GM12878 (cell line): ENCODE data around the gene HBZ. TPM values are rescaled to one million over a fixed set of nuclear protein-coding genes. Genes with fewer than 3 reads are reported as not detected.

Experiments used
- ATAC-seq: fragments of 200-7000 bp; cut with Tn5 transposase; 3 replicates; pipeline ENCODE4 v1.9.1; 2020; ENCODE audit warnings: mild to moderate bottlenecking, moderate library complexity
- BruUV-seq: library from RNA; stranded (reverse); fragments of 400-500 nt; replicated peaks from 2 replicates; lab custom pipeline; 2021; lab: Mats Ljungman, UMichigan
- CTCF ChIA-PET: fragments of 300-600 bp; sonication (Branson Sonifier 250); formaldehyde crosslinking; extraction: SDS; loops from one replicate; lab custom pipeline; 2021; ENCODE audit warnings: inconsistent platforms; lab: Yijun Ruan, JAX
- POLR2A ChIA-PET: fragments of 350-600 bp; formaldehyde crosslinking; extraction: SDS; loops from one replicate; lab custom pipeline; 2021; ENCODE audit warnings: inconsistent platforms; lab: Charles Lee
- RAD21 ChIA-PET: fragments of 300-600 bp; sonication (Branson Sonifier 250); formaldehyde crosslinking; loops from one replicate; lab custom pipeline; 2023; ENCODE audit warnings: antibody characterized with exemption; ENCODE audit not compliant: unreplicated experiment; lab: Charles Lee
- SMC1A ChIA-PET: fragments of 300-600 bp; sonication (Branson Sonifier 250); formaldehyde crosslinking; loops from one replicate; lab custom pipeline; 2023; ENCODE audit not compliant: unreplicated experiment, uncharacterized antibody; lab: Charles Lee
- DNase-seq: peaks from one replicate; pipeline ENCODE4 v3.0.0-alpha.2; 2011; ENCODE audit warnings: low read depth, low spot score
- FAIRE-seq: peaks from 3 replicates; lab custom pipeline; 2011; peaks lifted over from hg19 to GRCh38; lab: Jason Lieb, UNC
- H2AFZ ChIP-seq: 2 replicates; pipeline ENCODE4 v1.6.0; 2011; ENCODE audit warnings: low read depth, low read length, control low read depth; ENCODE audit not compliant: control insufficient read depth
- H3K27ac ChIP-seq: 2 replicates; pipeline ENCODE4 v1.5.1; 2011; ENCODE audit warnings: control low read depth; ENCODE audit not compliant: control insufficient read depth, insufficient read depth
- H3K27me3 ChIP-seq, 2 experiments: replicated peaks in 1 of 2; 2 replicates each; pipeline versions ENCODE4 v1.6.0 to v1.6.1; 2011; ENCODE audit warnings: low read length in 1 of 2; ENCODE audit not compliant: control insufficient read depth in 2 of 2, insufficient read depth in 2 of 2
- H3K36me3 ChIP-seq, 2 experiments: 2 replicates each; pipeline ENCODE4 v1.5.1; 2011; ENCODE audit warnings: low read length in 1 of 2; ENCODE audit not compliant: control insufficient read depth in 2 of 2, insufficient read depth in 2 of 2
- H3K4me1 ChIP-seq: 2 replicates; pipeline ENCODE4 v1.6.1; 2011; ENCODE audit warnings: mild to moderate bottlenecking, low read length, moderate library complexity, mixed read lengths; ENCODE audit not compliant: control insufficient read depth, insufficient read depth
- H3K4me2 ChIP-seq: 2 replicates; pipeline ENCODE4 v1.6.0; 2011; ENCODE audit warnings: control low read depth; ENCODE audit not compliant: control insufficient read depth, insufficient read depth
- H3K4me3 ChIP-seq: fragments of 200-600 bp; sonication (generic); 2 replicates; pipeline ENCODE4 v1.5.1; 2016
- H3K79me2 ChIP-seq: 2 replicates; pipeline ENCODE4 v1.6.0; 2011; ENCODE audit warnings: low read length; ENCODE audit not compliant: control insufficient read depth, insufficient read depth
- H3K9ac ChIP-seq: 2 replicates; pipeline ENCODE4 v1.8.0; 2011; ENCODE audit warnings: low read length, control low read depth, mixed read lengths; ENCODE audit not compliant: control insufficient read depth, insufficient read depth
- H3K9me3 ChIP-seq: replicated peaks from 3 replicates; pipeline ENCODE4 v1.5.1; 2011; ENCODE audit warnings: mild to moderate bottlenecking, low read length; ENCODE audit not compliant: control insufficient read depth, insufficient read depth
- H4K20me1 ChIP-seq: 2 replicates; pipeline ENCODE4 v1.6.0; 2011; ENCODE audit not compliant: control insufficient read depth, insufficient read depth
- ATF2 ChIP-seq: IDR thresholded peaks from 2 replicates; pipeline ENCODE4 v1.6.1; 2012; ENCODE audit warnings: low read length, inconsistent platforms
- ATF7 ChIP-seq: fragments of 450-650 bp; IDR thresholded peaks from 2 replicates; pipeline ENCODE4 v1.6.1; 2016; ENCODE audit warnings: low read depth, mild to moderate bottlenecking
- CBX5 ChIP-seq: sonication (generic); IDR thresholded peaks from 2 replicates; pipeline ENCODE4 v1.6.1; 2016; ENCODE audit warnings: low read depth, moderate library complexity, mild to moderate bottlenecking, inconsistent platforms
- CHD2 ChIP-seq: IDR thresholded peaks from 2 replicates; pipeline ENCODE4 v1.6.1; 2011; ENCODE audit warnings: low read depth, low read length, improper control_type of control experiment, borderline replicate concordance
- ELK1 ChIP-seq: IDR thresholded peaks from 2 replicates; pipeline ENCODE4 v1.6.1; 2012; ENCODE audit warnings: low read depth, low read length, improper control_type of control experiment
- GATAD2B ChIP-seq: fragments of 450-650 bp; conservative IDR thresholded peaks from 2 replicates; pipeline ENCODE4 v1.6.1; 2017; ENCODE audit warnings: low read depth, mild to moderate bottlenecking, moderate library complexity
- KAT2A ChIP-seq: conservative IDR thresholded peaks from 2 replicates; pipeline ENCODE4 v1.6.1; 2011; ENCODE audit warnings: low read depth, low read length; ENCODE audit not compliant: control insufficient read depth
- LARP7 ChIP-seq: fragments of 450-650 bp; IDR thresholded peaks from 2 replicates; pipeline ENCODE4 v1.6.1; 2017; ENCODE audit warnings: mild to moderate bottlenecking
- RCOR1 ChIP-seq: conservative IDR thresholded peaks from 2 replicates; pipeline ENCODE4 v1.6.1; 2012; ENCODE audit warnings: low read depth, low read length, improper control_type of control experiment
- SMAD5 ChIP-seq: IDR thresholded peaks from 2 replicates; pipeline ENCODE4 v1.6.1; 2016; ENCODE audit warnings: antibody characterized with exemption, low read depth
- SMARCA5 ChIP-seq: fragments of 450-650 bp; IDR thresholded peaks from 2 replicates; pipeline ENCODE4 v1.6.1; 2017; ENCODE audit warnings: mild to moderate bottlenecking
- SUZ12 ChIP-seq: fragments of 200-600 bp; sonication (generic); IDR thresholded peaks from one replicate; pipeline ENCODE4 v1.6.1; 2018; ENCODE audit warnings: antibody characterized with exemption, mild to moderate bottlenecking; ENCODE audit not compliant: unreplicated experiment
- TCF12 ChIP-seq: IDR thresholded peaks from 2 replicates; pipeline ENCODE4 v1.6.1; 2011; ENCODE audit warnings: low read depth, mild to moderate bottlenecking, low read length
- ZNF217 ChIP-seq: fragments of 450-650 bp; IDR thresholded peaks from 2 replicates; pipeline ENCODE4 v1.6.1; 2017; ENCODE audit warnings: antibody characterized with exemption, mild to moderate bottlenecking
- ZSCAN29 ChIP-seq: fragments of 450-650 bp; IDR thresholded peaks from 2 replicates; pipeline ENCODE4 v1.6.1; 2017; ENCODE audit warnings: mild to moderate bottlenecking, moderate library complexity
- ZZZ3 ChIP-seq: IDR thresholded peaks from 2 replicates; pipeline ENCODE4 v1.6.1; 2011; ENCODE audit warnings: low read depth; ENCODE audit not compliant: control insufficient read depth, insufficient read length
- WGBS: methylation state at CpG from one replicate; pipeline ENCODE4 v1.1.6; 2016; ENCODE audit warnings: low lambda C conversion rate; ENCODE audit not compliant: insufficient replicate concordance, insufficient coverage; ENCODE audit errors: missing lambda C conversion rate; 5-methylcytosine and 5-hydroxymethylcytosine counted together
- in situ Hi-C: fragments of 300-500 bp; cut with MboI; formaldehyde crosslinking; loops from 9 replicates; pipeline ENCODE4 v1.14.3; 2018; ENCODE audit warnings: mixed read lengths
- intact Hi-C: fragments of 100-400 bp; cut with micrococcal nuclease; formaldehyde crosslinking; loops from one replicate; pipeline ENCODE4 v1.14.2; 2022; ENCODE audit not compliant: unreplicated experiment
- polyA plus RNA-seq, 11 experiments: library from polyadenylated mRNA; depleted of rRNA in 4 of 11; unstranded in 6 of 11; stranded (reverse) in 5 of 11; fragments of >200 nt; fragmentation: Nextera tagmentation in 4 of 11; fragmentation: Illumina TruSeq in 1 of 11; extraction: Ambion mirVana in 4 of 11; extraction: Trizol in 1 of 11; gene quantifications; 1 replicate in 1 of 11; 2 replicates in 10 of 11; pipeline versions ENCODE4 v1.2.1 to v1.2.3, GENCODE V29; 2011 to 2016; ENCODE audit warnings: inconsistent platforms in 2 of 11, missing spikeins in 2 of 11, low read depth in 1 of 11
- total RNA-seq, 4 experiments: library from RNA; depleted of rRNA in 3 of 4; stranded (reverse); fragments of >200 nt in 3 of 4; fragmentation: Illumina TruSeq in 1 of 4; extraction: Trizol in 1 of 4; gene quantifications; 2 replicates each; pipeline versions ENCODE4 v1.2.1 to v1.2.3, GENCODE V29; 2013 to 2021

HBZ gene
- total and polyA plus RNA-seq, 10 of the 15 experiments (the other 5 are each of a cell fraction or from before 2014, with no cell fraction given): 0.49 TPM; not detected in 9

GRCh38 chr16:168424-168823 is 16.0 kb downstream of the HBZ start:
- no peak for TF ChIP-seq RCOR1
- intact Hi-C loops: no loop called here
- Histone ChIP-seq H3K27me3 (peaks cover 9 to 24% of the 10 kb centered on the region in 2 experiments), H3K79me2 (no peaks in the 10 kb centered on the region), H3K9me3 (no peaks in the 10 kb centered on the region), H3K4me1 (peaks cover 3% of the 10 kb centered on the region; the same call in 1 of the 2 replicates), H3K4me2 (no peak overlapping the region), H3K4me3 (no peak overlapping the region), H3K9ac (no peak overlapping the region), H4K20me1 (no peaks in the 10 kb centered on the region), H3K27ac (no peak overlapping the region), H2AFZ (no peak overlapping the region), H3K36me3 (no peaks in the 10 kb centered on the region)
- BruUV-seq: no TSS peak
- FAIRE-seq: no peak
- ChIA-PET RAD21 (no interaction called here), SMC1A (interaction anchor here (0.5 kb wide), 1 partner anchor 66 kb away, joined by 3 read pairs; the partner anchor contains the start of gene FAM234A), CTCF (interaction anchor here (1.5 to 1.7 kb wide), 2 partner anchors 13 to 61 kb away, joined by 4 to 6 read pairs; no protein-coding TSS in a partner anchor), POLR2A (interaction anchor here (1.1 kb wide), 1 partner anchor 13 kb away, joined by 3 read pairs; no protein-coding TSS in a partner anchor)
- ATAC-seq: no peak
- WGBS: 32% methylated on average over 6 of the region's 6 CpGs
- in situ Hi-C loops: no loop called here
- DNase-seq: no peak

- POLR2A ChIA-PET: interaction anchor here (1.1 kb wide), 1 partner anchor 14 kb away, joined by 3 read pairs; no protein-coding TSS in a partner anchor
- no peak for FAIRE-seq
- no peak for TF ChIP-seq LARP7
- TF ChIP-seq ATF2: no peak
- no peak for TF ChIP-seq ZZZ3
- no peak for TF ChIP-seq TCF12
- no peak for TF ChIP-seq SUZ12
- no peak for TF ChIP-seq KAT2A
- TF ChIP-seq RCOR1: no peak
- no peak for TF ChIP-seq CBX5
- no peak for TF ChIP-seq ELK1
- no peak for TF ChIP-seq ATF7
- no peak for TF ChIP-seq CHD2
- no peak for TF ChIP-seq ZSCAN29
- TF ChIP-seq ZNF217: no peak
- no peak for TF ChIP-seq SMARCA5
- no peak for TF ChIP-seq GATAD2B
- TF ChIP-seq SMAD5: no peak
- Histone ChIP-seq H3K9ac (no peak overlapping the region), H3K27me3 (peaks cover 9 to 24% of the 10 kb centered on the region in 2 experiments), H3K4me2 (no peak overlapping the region), H3K27ac (no peak overlapping the region), H2AFZ (no peak overlapping the region), H4K20me1 (no peaks in the 10 kb centered on the region), H3K36me3 (no peaks in the 10 kb centered on the region), H3K9me3 (no peaks in the 10 kb centered on the region), H3K4me3 (no peak overlapping the region), H3K79me2 (no peaks in the 10 kb centered on the region), H3K4me1 (peaks cover 3% of the 10 kb centered on the region; the same call in 1 of the 2 replicates)
- 0% methylated on average over 3 of the region's 3 CpGs for WGBS
- no TSS peak for BruUV-seq
- SMC1A ChIA-PET: no interaction called here
- in situ Hi-C loops (no loop called here), intact Hi-C loops (no loop called here)
- ATAC-seq: no peak
- no peak for DNase-seq
- CTCF ChIA-PET: interaction anchor here (1.5 to 1.7 kb wide), 2 partner anchors 13 to 62 kb away, joined by 4 to 6 read pairs; no protein-coding TSS in a partner anchor
- RAD21 ChIA-PET: no interaction called here
These were observed 16.6 kb downstream of the HBZ start for GRCh38 chr16:169014-169413.
